A549 treated with Hydrocortisone at 1 μM for 4 hours (cell line): ENCODE data around the gene PIH1D2. TPM values are rescaled to one million over a fixed set of nuclear protein-coding genes. Genes with fewer than 3 reads are reported as not detected.

Experiments used
- total RNA-seq: library from RNA; stranded (reverse); fragments of 200-300 nt; extraction: Qiagen RNA extraction; gene quantifications from 5 replicates; pipeline ENCODE4 v1.2.3, GENCODE V29; 2022

The PIH1D2 gene
- total RNA-seq, result 0.62 to 1.0 TPM (median 0.73 TPM) in 5 replicates

GRCh38 chr11:112073941-112074811 is at the start of gene PIH1D2, which contains the start of gene NKAPD1:
Gene PIH1D2 (minus strand): TSS chr11:112074017. CDS start chr11:112073174, 843 bp downstream.
Gene NKAPD1 (plus strand): TSS chr11:112074299. CDS start chr11:112075575, 1,276 bp downstream.

GRCh38 chr11:112086422-112087191 is 12.8 kb upstream of the PIH1D2 start, which contains the start of the genes SDHD and TIMM8B:
Gene SDHD (plus strand): TSS chr11:112086873. CDS start chr11:112086908, 35 bp downstream.
Gene TIMM8B (minus strand): TSS chr11:112086756. CDS start chr11:112086723, 33 bp downstream.

GRCh38 chr11:112024773-112025678 is 48.8 kb downstream of the PIH1D2 start, which contains the start of gene DLAT:
Gene DLAT (plus strand): TSS chr11:112025408. CDS start chr11:112025473, 65 bp downstream.

Other genes starting within 250 kb of the PIH1D2 start
- gene ALG9, start 202.4 kb downstream of the PIH1D2 start, total RNA-seq, result 18.2 to 21.0 TPM (median 20.2 TPM) in 5 replicates
- gene FDXACB1, start 194.9 kb downstream of the PIH1D2 start, total RNA-seq, result 1.2 to 1.9 TPM (median 1.3 TPM) in 5 replicates
- 23.6 to 34.6 TPM (median 32.5 TPM) in 5 replicates for gene CFAP68, start 194.5 kb downstream of the PIH1D2 start, total RNA-seq
- gene CRYAB, start 162.2 kb downstream of the PIH1D2 start, total RNA-seq, result 12.5 to 26.6 TPM (median 14.3 TPM) in 5 replicates
- gene HSPB2, start 161.3 kb downstream of the PIH1D2 start, total RNA-seq, result not detected in 5 replicates
- 0.09 to 0.25 TPM (median 0.14 TPM) in 3 of 5 replicates, not detected in the others for gene C11orf52, start 155.1 kb downstream of the PIH1D2 start, total RNA-seq
- 5.5 to 10.7 TPM (median 8.5 TPM) in 5 replicates for gene DIXDC1, start 136.7 kb downstream of the PIH1D2 start, total RNA-seq
- 23.6 to 37.0 TPM (median 27.7 TPM) in 5 replicates for gene DLAT, start 48.6 kb downstream of the PIH1D2 start, total RNA-seq
- 12.7 to 18.1 TPM (median 15.1 TPM) in 5 replicates for gene NKAPD1, start 282 bp upstream of the PIH1D2 start, total RNA-seq
- 54.9 to 78.1 TPM (median 69.2 TPM) in 5 replicates for gene TIMM8B, start 12.7 kb upstream of the PIH1D2 start, total RNA-seq
- gene SDHD, start 12.9 kb upstream of the PIH1D2 start, total RNA-seq, result 63.6 to 86.1 TPM (median 66.8 TPM) in 5 replicates
- 93.4 to 103 TPM (median 96.1 TPM) in 5 replicates for gene IL18, start 90.1 kb upstream of the PIH1D2 start, total RNA-seq
- gene TEX12, start 93.4 kb upstream of the PIH1D2 start, total RNA-seq, result not detected in 5 replicates
- 0.96 to 1.2 TPM (median 1.1 TPM) in 5 replicates for gene BCO2, start 101.5 kb upstream of the PIH1D2 start, total RNA-seq
- 27.9 to 31.1 TPM (median 28.4 TPM) in 5 replicates for gene PTS, start 152.4 kb upstream of the PIH1D2 start, total RNA-seq
- not detected in 5 replicates for gene PLET1, start 186.8 kb upstream of the PIH1D2 start, total RNA-seq